Stimulated activated CD4-positive, alpha-beta T cell treated with anti-CD3 and anti-CD28 coated beads, TNF-alpha, amount 100 ng/mL, for 1 hour (primary cell): ENCODE results near the gene LPCAT3.

Source experiments
- DNase-seq, 3 donors: peaks; one replicate each; pipeline ENCODE4 v3.0.0-alpha.2; 2020; ENCODE audit warnings: low read depth in 3 of 3, low spot score in 1 of 3

LPCAT3 gene

DNA sequence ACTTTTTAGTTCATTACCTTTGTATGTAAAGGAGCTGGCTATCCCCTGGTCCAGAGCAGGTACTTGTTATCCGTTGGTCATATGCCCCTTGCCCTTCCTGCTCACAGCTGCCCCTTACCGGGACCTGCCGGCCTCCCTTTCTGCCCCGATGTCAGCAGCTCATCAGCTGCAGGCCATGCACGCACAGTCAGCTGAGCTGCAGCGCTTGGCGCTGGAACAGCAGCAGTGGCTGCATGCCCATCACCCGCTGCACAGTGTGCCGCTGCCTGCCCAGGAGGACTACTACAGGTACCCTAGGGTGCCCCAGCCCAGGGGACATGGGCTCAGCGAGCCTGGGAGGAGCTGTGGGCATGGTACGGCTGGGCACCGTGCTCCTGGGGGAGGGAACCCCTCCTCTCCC, 77.0 kb downstream of the LPCAT3 start:
- DNase-seq, result no peak

DNA sequence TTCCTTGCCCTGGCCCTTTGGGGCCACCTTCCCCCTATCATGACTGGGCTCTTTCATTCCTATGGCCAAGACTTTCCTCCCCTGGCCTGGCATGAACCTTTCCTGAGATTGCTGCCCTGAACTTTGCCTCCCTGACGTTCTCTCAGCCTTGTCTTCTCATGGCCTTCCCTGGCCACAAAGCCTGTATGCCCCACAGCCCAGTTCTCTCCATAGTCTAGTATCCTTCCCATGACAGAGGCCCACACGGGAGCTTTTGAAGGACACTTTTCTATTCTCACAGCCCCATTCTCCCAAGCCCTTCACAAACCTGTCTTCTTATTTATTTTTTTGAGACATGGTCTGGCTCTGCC, 79.1 kb downstream of the LPCAT3 start:
- DNase-seq, result no peak

GRCh38 chr12:6938353-6939190, 79.7 kb downstream of the LPCAT3 start:
- no peak for DNase-seq

DNA sequence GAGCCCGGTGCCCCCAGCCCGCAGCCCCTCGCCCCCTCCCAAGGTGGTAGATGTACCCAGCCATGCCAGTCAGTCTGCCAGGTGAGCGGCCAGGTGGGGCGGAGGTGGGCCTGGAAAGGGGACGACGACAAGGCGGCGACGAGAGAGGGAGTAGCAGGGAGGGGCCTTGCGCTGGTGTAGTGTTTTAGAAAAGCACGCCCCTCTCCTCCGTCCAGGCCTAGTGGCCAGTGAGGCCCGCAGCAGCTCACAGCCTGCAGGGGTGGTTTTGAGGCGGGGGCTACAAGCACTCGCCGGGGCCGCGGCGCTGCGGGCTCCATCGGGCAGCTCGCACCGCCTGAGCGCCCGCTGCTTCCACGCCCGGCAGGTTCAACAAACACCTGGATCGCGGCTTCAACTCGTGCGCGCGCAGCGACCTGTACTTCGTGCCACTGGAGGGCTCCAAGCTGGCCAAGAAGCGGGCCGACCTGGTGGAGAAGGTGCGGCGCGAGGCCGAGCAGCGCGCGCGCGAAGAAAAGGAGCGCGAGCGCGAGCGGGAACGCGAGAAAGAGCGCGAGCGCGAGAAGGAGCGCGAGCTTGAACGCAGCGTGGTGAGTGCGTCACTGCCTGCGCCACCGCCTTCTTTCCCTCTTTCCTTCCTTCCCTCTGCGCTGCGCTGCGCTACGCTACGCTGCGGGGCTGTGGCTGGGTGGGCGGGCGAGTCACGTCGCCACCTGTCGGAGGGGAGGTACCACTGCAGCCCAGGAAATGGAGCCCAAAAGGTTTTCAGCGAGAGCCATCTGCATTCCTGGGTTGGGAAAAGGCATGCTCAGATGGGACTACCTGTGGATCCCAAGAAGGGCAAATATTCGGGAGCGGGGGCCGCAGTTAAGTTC, 80.6 kb downstream of the LPCAT3 start:
- DNase-seq, result peak; percentile 82 to 90 (median 84)

GRCh38 chr12:6936636-6937480, 81.4 kb downstream of the LPCAT3 start:
- peak in 1 of 3 donors; percentile 52 for DNase-seq

DNA sequence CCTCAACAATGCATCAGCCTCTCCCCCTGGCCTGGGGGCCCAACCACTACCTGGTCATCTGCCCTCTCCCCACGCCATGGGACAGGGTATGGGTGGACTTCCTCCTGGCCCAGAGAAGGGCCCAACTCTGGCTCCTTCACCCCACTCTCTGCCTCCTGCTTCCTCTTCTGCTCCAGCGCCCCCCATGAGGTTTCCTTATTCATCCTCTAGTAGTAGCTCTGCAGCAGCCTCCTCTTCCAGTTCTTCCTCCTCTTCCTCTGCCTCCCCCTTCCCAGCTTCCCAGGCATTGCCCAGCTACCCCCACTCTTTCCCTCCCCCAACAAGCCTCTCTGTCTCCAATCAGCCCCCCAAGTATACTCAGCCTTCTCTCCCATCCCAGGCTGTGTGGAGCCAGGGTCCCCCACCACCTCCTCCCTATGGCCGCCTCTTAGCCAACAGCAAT, 82.1 kb downstream of the LPCAT3 start:
- no peak for DNase-seq

DNA sequence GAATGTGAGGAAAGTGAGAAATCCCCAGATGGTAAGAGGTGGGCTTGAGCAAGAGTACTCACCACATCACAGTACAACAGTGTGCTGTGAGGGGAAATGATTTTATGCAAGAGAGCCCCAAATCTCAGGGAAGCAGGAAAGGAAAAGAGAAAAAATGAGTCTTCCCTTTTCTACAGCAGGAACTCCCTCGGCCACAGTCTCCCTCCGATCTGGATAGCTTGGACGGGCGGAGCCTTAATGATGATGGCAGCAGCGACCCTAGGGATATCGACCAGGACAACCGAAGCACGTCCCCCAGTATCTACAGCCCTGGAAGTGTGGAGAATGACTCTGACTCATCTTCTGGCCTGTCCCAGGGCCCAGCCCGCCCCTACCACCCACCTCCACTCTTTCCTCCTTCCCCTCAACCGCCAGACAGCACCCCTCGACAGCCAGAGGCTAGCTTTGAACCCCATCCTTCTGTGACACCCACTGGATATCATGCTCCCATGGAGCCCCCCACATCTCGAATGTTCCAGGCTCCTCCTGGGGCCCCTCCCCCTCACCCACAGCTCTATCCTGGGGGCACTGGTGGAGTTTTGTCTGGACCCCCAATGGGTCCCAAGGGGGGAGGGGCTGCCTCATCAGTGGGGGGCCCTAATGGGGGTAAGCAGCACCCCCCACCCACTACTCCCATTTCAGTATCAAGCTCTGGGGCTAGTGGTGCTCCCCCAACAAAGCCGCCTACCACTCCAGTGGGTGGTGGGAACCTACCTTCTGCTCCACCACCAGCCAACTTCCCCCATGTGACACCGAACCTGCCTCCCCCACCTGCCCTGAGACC, 82.7 kb downstream of the LPCAT3 start:
- no peak for DNase-seq

DNA sequence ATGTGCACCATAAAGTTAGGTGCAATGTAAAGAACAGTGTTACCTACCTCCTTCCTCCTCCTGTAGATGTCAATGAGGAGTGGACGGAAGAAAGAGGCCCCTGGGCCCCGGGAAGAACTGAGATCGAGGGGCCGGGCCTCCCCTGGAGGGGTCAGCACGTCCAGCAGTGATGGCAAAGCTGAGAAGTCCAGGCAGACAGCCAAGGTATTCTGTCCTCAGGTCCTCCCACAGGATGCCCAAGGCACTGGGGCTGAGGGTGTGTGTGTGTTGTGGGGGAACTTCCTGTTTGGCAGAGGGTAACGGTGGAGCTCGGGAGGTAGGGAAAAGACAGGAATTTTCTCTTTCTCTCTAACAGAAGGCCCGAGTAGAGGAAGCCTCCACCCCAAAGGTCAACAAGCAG, 84.2 kb downstream of the LPCAT3 start:
- no peak for DNase-seq

GRCh38 chr12:6932766-6933165, 85.5 kb downstream of the LPCAT3 start:
- DNase-seq, result no peak

DNA sequence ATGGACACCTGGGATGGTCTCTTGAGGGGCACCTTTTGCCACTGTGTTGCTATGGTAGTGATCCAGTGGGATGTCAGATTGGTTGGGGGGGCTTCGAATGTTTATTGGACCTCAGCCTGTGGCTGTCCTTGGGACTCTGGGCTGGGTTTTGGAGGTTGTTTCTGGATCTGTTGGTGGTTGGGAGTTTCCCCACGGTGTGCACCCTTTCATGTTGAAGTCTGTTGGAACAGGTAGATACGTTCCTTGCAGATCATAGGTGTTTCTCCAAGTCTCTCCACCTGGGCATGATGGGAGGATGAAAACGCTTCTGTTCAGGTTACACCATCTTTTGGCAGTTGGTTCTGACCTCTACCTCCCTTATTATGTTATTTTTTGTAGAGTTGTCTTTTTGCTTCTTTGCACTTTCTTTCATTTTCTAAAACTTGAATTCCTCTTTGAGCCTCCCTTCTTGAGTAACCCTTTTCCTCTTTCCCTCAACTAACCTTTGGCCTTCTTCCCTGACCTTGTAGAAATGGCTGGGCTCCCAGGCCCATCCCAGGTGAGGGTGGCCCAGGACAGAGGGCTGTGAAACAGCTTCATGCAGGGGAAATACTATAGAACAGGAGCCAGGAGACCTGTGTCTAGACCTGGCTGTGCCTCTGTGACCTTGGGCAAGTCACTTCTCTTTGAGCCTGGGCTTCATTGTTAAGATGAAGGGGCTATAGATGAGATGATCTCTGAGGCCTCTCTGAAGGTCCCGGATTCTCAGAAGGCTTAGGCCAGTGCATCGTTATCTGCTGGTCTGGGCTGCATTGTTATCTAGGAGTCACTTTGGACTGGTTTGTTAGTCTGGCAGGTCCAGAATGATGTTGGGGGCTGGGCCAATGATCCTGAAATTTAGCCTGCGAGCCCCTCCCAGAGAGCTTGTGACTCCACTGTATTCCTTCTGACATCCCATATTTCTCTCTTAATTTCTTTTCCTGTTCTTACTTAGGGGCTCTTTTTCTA, 88.5 kb downstream of the LPCAT3 start:
- DNase-seq, result no peak

- no peak for DNase-seq
Observed at GRCh38 chr12:6928703-6929407, 89.4 kb downstream of the LPCAT3 start.

DNA sequence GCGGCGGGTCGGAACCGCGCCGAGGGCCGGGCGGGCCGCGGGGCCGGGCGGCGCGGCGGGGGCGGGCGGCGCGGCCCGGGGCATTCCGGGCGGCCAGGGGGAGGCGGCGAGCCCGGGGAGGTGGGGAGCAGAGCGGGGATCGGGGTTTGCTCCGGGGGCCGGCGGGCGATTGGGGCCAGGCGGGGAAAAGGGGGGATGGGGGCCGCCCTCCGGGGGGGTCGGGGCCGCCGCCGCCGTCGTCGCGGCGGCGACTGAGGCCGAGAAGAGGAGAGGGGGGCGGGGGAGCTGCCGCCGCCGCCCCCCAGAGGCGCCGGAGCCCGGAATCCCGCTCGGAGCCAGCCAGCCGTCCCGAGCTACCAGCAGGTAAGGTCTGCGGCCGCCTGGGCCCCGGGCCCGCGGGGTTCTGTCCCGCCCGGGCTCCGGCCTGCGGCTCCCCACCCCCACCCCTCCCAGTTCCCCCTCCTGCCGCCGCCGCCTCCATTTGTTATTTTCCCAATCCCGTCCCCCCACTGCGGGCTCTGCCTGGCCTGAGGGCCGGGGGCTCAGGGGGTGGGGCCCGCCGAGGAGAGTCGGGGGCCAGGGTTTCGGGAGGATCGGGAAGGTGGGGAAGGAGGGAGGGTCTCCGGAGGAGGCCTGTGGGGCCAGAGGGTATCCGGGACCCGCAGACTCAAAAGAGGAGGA, 90.1 kb downstream of the LPCAT3 start:
- DNase-seq, result no peak

DNA sequence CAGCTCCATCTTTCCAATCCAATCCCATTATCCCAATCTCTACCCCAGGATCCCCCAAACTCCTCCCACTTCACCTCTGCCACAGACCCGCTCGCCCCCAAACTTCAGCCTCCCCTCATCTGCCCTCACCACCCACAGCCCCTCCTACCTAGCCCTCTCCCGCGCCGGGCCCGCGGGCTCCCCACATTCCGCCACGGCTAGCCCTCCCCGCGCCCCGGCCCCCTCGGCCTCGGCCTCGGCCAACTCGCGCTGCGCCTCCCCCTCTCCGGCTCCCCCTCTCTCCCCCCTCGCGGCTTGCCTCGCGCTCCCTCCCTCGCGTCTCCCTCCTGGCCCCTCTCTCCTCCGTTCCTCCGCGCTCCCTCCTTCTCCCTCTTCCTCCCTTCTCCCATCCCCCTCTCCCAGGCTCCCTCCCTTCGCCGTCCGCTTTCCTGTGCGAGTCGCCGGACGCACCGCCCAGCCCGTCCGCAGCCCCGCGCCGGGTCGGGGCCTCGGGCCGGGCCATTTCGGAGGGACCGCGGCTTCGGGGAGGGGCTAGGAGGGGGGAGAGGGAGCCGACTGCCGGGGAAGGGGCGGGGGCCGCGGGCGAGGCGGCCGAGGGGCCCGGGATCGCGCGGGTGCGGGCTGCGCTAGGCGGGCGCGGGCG, 90.8 kb downstream of the LPCAT3 start, which contains the start of gene ATN1:
TSS of gene ATN1 (plus strand) at position 581 of the 643 bp plus-strand sequence. CDS start 6,043 bp downstream, outside the sequence.
- peak in 1 of 3 donors; percentile 43 for DNase-seq
